Stimulated activated CD4-positive, alpha-beta T cell treated with anti-CD3 and anti-CD28 coated beads, Interleukin-1b, Interleukin-23, amount 100 ng/mL, for 24 hours (primary cell): ENCODE results near the gene GBP4.

Experiments used
- DNase-seq, 4 experiments: peaks; one replicate each; pipeline ENCODE4 v3.0.0-alpha.2; 2020; ENCODE audit warnings: low read depth in 4 of 4, low spot score in 1 of 4

The GBP4 gene

GRCh38 chr1:89172468-89173143, 26.1 kb downstream of the GBP4 start:
- no peak for DNase-seq

- DNase-seq: no peak
These were observed 27.7 kb downstream of the GBP4 start for GRCh38 chr1:89171067-89171438.

GRCh38 chr1:89170170-89171066, 28.3 kb downstream of the GBP4 start:
- no peak for DNase-seq

GRCh38 chr1:89169166-89169565, 29.6 kb downstream of the GBP4 start:
- no peak for DNase-seq

GRCh38 chr1:89167590-89168230, 31.0 kb downstream of the GBP4 start:
- no peak for DNase-seq

GRCh38 chr1:89166705-89167104, 32.0 kb downstream of the GBP4 start:
- DNase-seq: no peak

DNA sequence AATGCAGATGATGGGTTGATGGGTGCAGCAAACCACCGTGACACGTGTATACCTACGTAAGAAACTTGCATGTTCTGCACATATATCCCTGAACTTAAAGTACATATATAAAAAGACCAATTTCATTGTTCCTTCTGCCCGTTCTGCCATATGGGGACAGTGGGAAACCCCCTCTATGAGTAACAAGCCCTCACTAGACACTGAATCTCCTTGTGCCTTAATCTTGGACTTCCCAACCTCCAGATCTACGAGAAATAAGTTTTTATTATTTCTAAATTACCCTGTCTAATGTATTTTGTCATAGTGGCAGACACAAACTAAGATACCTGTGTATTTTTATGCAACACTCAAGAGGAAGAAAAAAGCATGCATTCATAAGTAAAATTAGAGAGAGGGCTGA, 32.9 kb downstream of the GBP4 start:
- DNase-seq: no peak

- DNase-seq: no peak
These were observed 47.7 kb downstream of the GBP4 start for GRCh38 chr1:89151047-89151446.

DNA sequence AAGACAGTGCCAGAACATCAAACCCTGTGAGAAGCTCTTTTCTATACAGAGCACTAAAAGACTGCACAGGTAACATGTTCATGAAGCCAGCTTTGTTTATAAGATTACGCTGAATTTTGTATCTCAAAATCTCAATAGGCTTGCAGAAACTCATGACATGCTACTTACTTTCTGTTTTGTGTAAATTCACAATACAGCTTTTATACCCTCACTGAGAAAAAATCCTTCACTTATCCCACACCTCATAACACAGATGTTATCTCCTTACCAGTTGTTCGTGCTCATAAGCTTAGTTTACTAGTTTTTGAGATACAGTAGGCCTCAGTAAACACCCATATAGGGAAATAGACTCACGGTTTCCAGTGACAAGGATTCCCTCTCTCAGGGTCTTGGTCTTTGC, 48.8 kb downstream of the GBP4 start:
- DNase-seq: no peak

DNA sequence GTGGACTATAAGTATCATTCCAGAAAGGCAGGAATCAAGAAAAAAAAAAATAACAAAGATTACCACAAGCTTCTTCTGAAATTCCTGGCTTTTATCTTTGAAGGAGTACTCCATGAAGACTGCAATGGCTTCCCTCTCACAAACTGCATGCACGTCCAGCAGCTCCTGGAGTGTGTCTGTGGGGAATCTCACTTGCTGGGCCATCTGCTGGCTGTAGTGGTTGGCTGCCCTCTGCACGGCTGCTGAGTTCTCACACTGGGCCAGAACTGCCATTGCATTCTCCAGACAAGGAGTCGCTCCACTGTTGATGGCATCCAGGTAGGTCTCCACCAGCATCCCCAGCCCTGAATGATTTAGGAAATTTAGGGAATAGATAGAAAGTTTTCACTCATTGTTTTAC, 49.5 kb downstream of the GBP4 start:
- DNase-seq: no peak

- no peak for DNase-seq
These were observed 50.8 kb downstream of the GBP4 start for GRCh38 chr1:89147678-89148658.

GRCh38 chr1:89146721-89147120, 52.0 kb downstream of the GBP4 start:
- no peak for DNase-seq

DNA sequence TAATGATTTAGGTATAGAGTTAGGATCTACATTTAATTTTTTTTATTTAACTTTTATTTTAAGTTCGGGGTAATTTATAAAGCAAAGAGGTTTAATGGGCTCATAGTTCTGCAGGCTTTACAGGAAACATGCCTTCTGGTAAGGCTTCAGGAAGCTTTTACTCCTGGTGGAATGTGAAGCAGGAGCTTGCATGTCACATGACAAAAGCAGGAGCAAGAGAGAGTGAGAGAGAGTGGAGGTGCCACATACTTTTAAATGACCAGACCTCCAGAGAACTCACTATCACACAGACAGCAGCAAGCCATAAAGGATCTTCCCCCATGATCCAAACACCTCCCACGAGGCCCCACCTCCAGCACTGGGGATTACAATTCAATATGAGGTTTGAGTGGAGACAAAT, 55.3 kb downstream of the GBP4 start:
- DNase-seq: no peak

DNA sequence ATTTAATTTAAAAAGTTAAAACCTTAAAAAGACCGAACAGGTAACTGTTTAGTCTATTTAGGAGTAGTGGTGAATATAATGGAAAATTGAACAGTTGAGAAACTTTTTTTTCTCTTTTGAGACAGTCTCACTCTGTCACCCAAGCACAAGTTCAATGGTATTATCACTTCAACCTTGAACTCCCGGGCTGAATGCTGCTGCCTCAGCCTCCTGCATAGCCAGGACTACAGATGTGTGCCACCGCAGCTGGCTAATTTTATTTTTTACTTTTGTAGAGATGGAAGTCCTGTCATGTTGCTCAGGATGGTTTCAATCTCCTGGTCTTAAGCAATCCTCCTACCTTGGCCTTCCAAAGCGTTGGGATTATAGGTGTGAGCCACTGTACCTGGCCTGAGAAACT, 56.6 kb downstream of the GBP4 start:
- no peak for DNase-seq

- no peak for DNase-seq
These were observed 65.0 kb downstream of the GBP4 start for GRCh38 chr1:89133747-89134146.
